Neural progenitor cell (in vitro differentiated cells): ENCODE measurements around the gene AP1S1. TPM values are rescaled to one million over a fixed set of nuclear protein-coding genes. Genes with fewer than 3 reads are reported as not detected.

Experiments used
- microRNA-seq: library from miRNA; unstranded; fragments of <30 nt; microRNA quantifications from one replicate; pipeline ENCODE4, GENCODE V29; 2016
- small RNA-seq: library from RNA; depleted of rRNA; stranded (forward); fragments of <200 nt; gene quantifications from one replicate; pipeline ENCODE3, GENCODE V24; 2015
- total RNA-seq: library from RNA; depleted of rRNA; stranded (reverse); fragments of >200 nt; gene quantifications from 2 replicates; pipeline ENCODE4 v1.2.3, GENCODE V29; 2015; ENCODE audit warnings: low replicate concordance

Gene AP1S1
- total RNA-seq, 1 donor from 2014 or later: 74.4 TPM

Small RNAs within 50 kb of the gene (microRNA-seq; reads per million reads assigned to microRNA genes)
- not detected for gene MIR4653

Small RNAs within 50 kb of the gene (small RNA-seq; reads per million reads assigned to genes)
- gene MIR4653: not detected

Other genes with a start within 250 kb of the AP1S1 start
- 0.15 and 0.80 TPM in 2 replicates for gene MUC3A, start 204.9 kb upstream of the AP1S1 start, total RNA-seq
- gene MUC12, start 184.9 kb upstream of the AP1S1 start, total RNA-seq: 4.2 TPM in 1 of 2 replicates, not detected in the other
- gene MUC17, start 134.4 kb upstream of the AP1S1 start, total RNA-seq: under 0.01 TPM in 1 of 2 replicates, not detected in the other
- 1.4 and 2.3 TPM in 2 replicates for gene TRIM56, start 69.0 kb upstream of the AP1S1 start, total RNA-seq
- 0.03 TPM in 1 of 2 replicates, not detected in the other for gene SERPINE1, start 27.4 kb upstream of the AP1S1 start, total RNA-seq
- gene VGF, start 11.1 kb downstream of the AP1S1 start, total RNA-seq: 0.65 and 1.6 TPM in 2 replicates
- 0.28 TPM in 1 of 2 replicates, not detected in the other for gene NAT16, start 25.8 kb downstream of the AP1S1 start, total RNA-seq
- not detected in 2 replicates for gene MOGAT3, start 46.6 kb downstream of the AP1S1 start, total RNA-seq
- 9.4 and 19.9 TPM in 2 replicates for gene PLOD3, start 63.1 kb downstream of the AP1S1 start, total RNA-seq
- gene ZNHIT1, start 63.7 kb downstream of the AP1S1 start, total RNA-seq: 39.1 and 52.9 TPM in 2 replicates
- 1.2 and 4.6 TPM in 2 replicates for gene CLDN15, start 83.3 kb downstream of the AP1S1 start, total RNA-seq
- 92.2 and 120 TPM in 2 replicates for gene FIS1, start 90.6 kb downstream of the AP1S1 start, total RNA-seq
- 25.5 and 30.1 TPM in 2 replicates for gene IFT22, start 167.3 kb downstream of the AP1S1 start, total RNA-seq
- 26.7 and 80.0 TPM in 2 replicates for gene COL26A1, start 208.4 kb downstream of the AP1S1 start, total RNA-seq